HepG2 (cell line): Measurements from ENCODE around the gene AJUBA. TPM values are rescaled to one million over a fixed set of nuclear protein-coding genes. Genes with fewer than 3 reads are reported as not detected.

Experiments used
- BCL6 ChIP-seq: IDR thresholded peaks from 2 replicates; pipeline ENCODE4 v1.6.1; 2016; ENCODE audit warnings: missing genetic modification reagents, missing compliant biosample characterization
- E2F1 ChIP-seq: sonication (generic); formaldehyde crosslinking; IDR thresholded peaks from 2 replicates; pipeline ENCODE4 v1.5.0; 2020; ENCODE audit warnings: missing genetic modification reagents
- ETV6 ChIP-seq: sonication (generic); formaldehyde crosslinking; conservative IDR thresholded peaks from 2 replicates; pipeline ENCODE4 v1.4.0; 2020; ENCODE audit warnings: missing genetic modification reagents
- FOXO4 ChIP-seq: sonication (generic); formaldehyde crosslinking; conservative IDR thresholded peaks from 2 replicates; pipeline ENCODE4 v1.8.1; 2023; ENCODE audit warnings: missing genetic modification reagents
- HNF1A ChIP-seq, 2 experiments: sonication (generic) in 1 of 2; formaldehyde crosslinking in 1 of 2; IDR thresholded peaks; 2 replicates each; pipeline versions ENCODE4 v1.4.0 to v1.6.1; 2016 to 2020; ENCODE audit warnings: borderline replicate concordance in 1 of 2, low read depth in 1 of 2, mild to moderate bottlenecking in 1 of 2, missing genetic modification reagents in 1 of 2
- HNRNPUL1 ChIP-seq: fragments of 200-400 bp; formaldehyde crosslinking; IDR thresholded peaks from 2 replicates; pipeline ENCODE4 v1.6.1; 2017; ENCODE audit warnings: low read depth, mild to moderate bottlenecking, low read length, moderate library complexity
- IRF1 ChIP-seq: sonication (generic); formaldehyde crosslinking; IDR thresholded peaks from 2 replicates; pipeline ENCODE4 v1.4.0; 2020; ENCODE audit warnings: low read depth, mild to moderate bottlenecking, missing genetic modification reagents
- KLF13 ChIP-seq: sonication (generic); formaldehyde crosslinking; IDR thresholded peaks from 2 replicates; pipeline ENCODE4 v1.4.0; 2020; ENCODE audit warnings: mild to moderate bottlenecking, missing genetic modification reagents
- MED1 ChIP-seq: sonication (generic); formaldehyde crosslinking; IDR thresholded peaks from 2 replicates; pipeline ENCODE4 v1.4.0; 2020; ENCODE audit warnings: missing genetic modification reagents
- MED8 ChIP-seq: sonication (generic); formaldehyde crosslinking; IDR thresholded peaks from 2 replicates; pipeline ENCODE4 v1.8.1; 2023; ENCODE audit warnings: mild to moderate bottlenecking, missing genetic modification reagents; ENCODE audit not compliant: insufficient replicate concordance
- PAWR ChIP-seq: sonication (generic); formaldehyde crosslinking; IDR thresholded peaks from 2 replicates; pipeline ENCODE4 v1.4.0; 2020; ENCODE audit warnings: missing genetic modification reagents, mild to moderate bottlenecking, borderline replicate concordance
- PCBP1 ChIP-seq: fragments of 200-400 bp; formaldehyde crosslinking; IDR thresholded peaks from 2 replicates; pipeline ENCODE4 v1.6.1; 2017; ENCODE audit warnings: mild to moderate bottlenecking, low read depth, low read length, borderline replicate concordance
- SMAD9 ChIP-seq: sonication (generic); formaldehyde crosslinking; IDR thresholded peaks from 2 replicates; pipeline ENCODE4 v1.5.1; 2020; ENCODE audit warnings: mild to moderate bottlenecking, missing genetic modification reagents
- TARDBP ChIP-seq: sonication (generic); formaldehyde crosslinking; IDR thresholded peaks from 2 replicates; pipeline ENCODE4 v1.8.0; 2022; ENCODE audit warnings: mild to moderate bottlenecking, missing genetic modification reagents
- ZBTB21 ChIP-seq: sonication (generic); formaldehyde crosslinking; IDR thresholded peaks from 2 replicates; pipeline ENCODE4 v1.4.0; 2020; ENCODE audit warnings: missing genetic modification reagents
- ZFP37 ChIP-seq: sonication (generic); formaldehyde crosslinking; IDR thresholded peaks from 2 replicates; pipeline ENCODE4 v1.4.0; 2020; ENCODE audit warnings: missing genetic modification reagents, borderline replicate concordance
- ZMYM3 ChIP-seq: sonication (generic); formaldehyde crosslinking; IDR thresholded peaks from 2 replicates; pipeline ENCODE4 v1.5.1; 2020; ENCODE audit warnings: mild to moderate bottlenecking, missing genetic modification reagents
- ZNF501 ChIP-seq: sonication (generic); formaldehyde crosslinking; IDR thresholded peaks from 2 replicates; pipeline ENCODE4 v1.5.1; 2020; ENCODE audit warnings: mild to moderate bottlenecking, moderate library complexity, missing genetic modification reagents
- ZNF543 ChIP-seq: sonication (generic); formaldehyde crosslinking; IDR thresholded peaks from 2 replicates; pipeline ENCODE4 v1.4.0; 2020; ENCODE audit warnings: mild to moderate bottlenecking, missing genetic modification reagents
- ZNF557 ChIP-seq: sonication (generic); formaldehyde crosslinking; IDR thresholded peaks from 2 replicates; pipeline ENCODE4 v1.4.0; 2020; ENCODE audit warnings: missing genetic modification reagents
- ZNF605 ChIP-seq: sonication (generic); formaldehyde crosslinking; IDR thresholded peaks from 2 replicates; pipeline ENCODE4 v1.8.0; 2022; ENCODE audit warnings: mild to moderate bottlenecking, missing genetic modification reagents
- ZNF777 ChIP-seq: sonication (generic); formaldehyde crosslinking; IDR thresholded peaks from 2 replicates; pipeline ENCODE4 v1.4.0; 2020; ENCODE audit warnings: missing genetic modification reagents
- polyA plus RNA-seq, 8 experiments: library from polyadenylated mRNA; depleted of rRNA in 3 of 8; stranded (reverse) in 7 of 8; unstranded in 1 of 8; fragments of >200 nt; fragmentation: Illumina TruSeq in 4 of 8; extraction: Trizol in 4 of 8; gene quantifications; 2 replicates each; pipeline versions ENCODE4 v1.2.1 to v1.2.3, GENCODE V29; 2011 to 2016; ENCODE audit warnings: low read depth in 4 of 8, missing spikeins in 1 of 8, mixed read lengths in 1 of 8; ENCODE audit not compliant: insufficient read depth in 1 of 8
- total RNA-seq, 5 experiments: library from RNA; depleted of rRNA; stranded (reverse); fragments of >200 nt; fragmentation: Illumina TruSeq; extraction: Trizol; gene quantifications; 2 replicates each; pipeline ENCODE4 v1.2.3, GENCODE V29; 2016; ENCODE audit warnings: low read depth in 1 of 5

The AJUBA gene
- total and polyA plus RNA-seq, 2 of the 13 experiments (the other 11 are each of a cell fraction or from before 2014, with no cell fraction given): 157 to 241 TPM

- TF ChIP-seq IRF1 (CRISPR knock-in tag) (peak; percentile 60; the same call in 1 of the 2 replicates), ETV6 (peak; percentile 45; the same call in 1 of the 2 replicates), ZBTB21 (CRISPR knock-in tag) (no peak), TARDBP (CRISPR knock-in tag) (no peak), MED8 (CRISPR knock-in tag) (peak; percentile 19), SMAD9 (CRISPR knock-in tag) (0 out of 2 replicates have a peak, but pooled peaks have one; percentile 88), MED1 (CRISPR knock-in tag) (peak; percentile 47; the same call in 1 of the 2 replicates), ZNF543 (CRISPR knock-in tag) (peak; percentile 16; the same call in 1 of the 2 replicates), PCBP1 (no peak), ZFP37 (CRISPR knock-in tag) (no peak), BCL6 (CRISPR knock-in tag) (no peak; the same call in 1 of the 2 replicates), HNRNPUL1 (no peak), ZNF501 (CRISPR knock-in tag) (peak; percentile 33; the same call in 1 of the 2 replicates), E2F1 (CRISPR knock-in tag) (peak; percentile 18; the same call in 1 of the 2 replicates), KLF13 (no peak), HNF1A (IDR thresholded peaks at IDR 0.05; ENCODE audit: low read depth) (no peak), HNF1A (CRISPR knock-in tag; IDR thresholded peaks at IDR 0.05; ENCODE audit: borderline replicate concordance) (no peak), FOXO4 (0 out of 2 replicates have a peak, but pooled peaks have one; percentile 92), ZNF777 (CRISPR knock-in tag) (peak; percentile 41; the same call in 1 of the 2 replicates), PAWR (CRISPR knock-in tag) (no peak), ZNF605 (CRISPR knock-in tag) (no peak), ZMYM3 (peak; percentile 20; the same call in 1 of the 2 replicates), ZNF557 (CRISPR knock-in tag) (0 out of 2 replicates have a peak, but pooled peaks have one; percentile 40)
Observed at GRCh38 chr14:23009939-23010726, 27.8 kb upstream of the AJUBA start, which contains the start of gene C14orf93 (continued).
